Muscle layer of colon (tissue), 2 donors: ENCODE measurements around the gene SULT1C4.

Experiments used
- H3K27ac ChIP-seq: one replicate; pipeline ENCODE4 v1.7.0; 2013; ENCODE audit warnings: low read depth, mild to moderate bottlenecking, low read length, moderate library complexity
- H3K27me3 ChIP-seq, 2 donors: one replicate each; pipeline ENCODE4 v1.7.0; 2013; ENCODE audit warnings: low read length in 2 of 2, mild to moderate bottlenecking in 2 of 2; ENCODE audit not compliant: insufficient read depth in 2 of 2, control insufficient read depth in 1 of 2
- H3K36me3 ChIP-seq: one replicate; pipeline ENCODE4 v1.7.0; 2013; ENCODE audit warnings: mild to moderate bottlenecking, low read length; ENCODE audit not compliant: insufficient read depth
- H3K4me1 ChIP-seq: one replicate; pipeline ENCODE4 v1.7.0; 2013; ENCODE audit warnings: mild to moderate bottlenecking, low read length; ENCODE audit not compliant: insufficient read depth
- H3K4me3 ChIP-seq, 2 donors: one replicate each; pipeline ENCODE4 v1.7.0; 2013; ENCODE audit warnings: low read length in 2 of 2, low read depth in 1 of 2, mild to moderate bottlenecking in 1 of 2, moderate library complexity in 1 of 2
- H3K9ac ChIP-seq: one replicate; pipeline ENCODE4 v1.7.0; 2013; ENCODE audit warnings: low read length
- H3K9me3 ChIP-seq: one replicate; pipeline ENCODE4 v1.7.0; 2013; ENCODE audit warnings: mild to moderate bottlenecking, low read length
- donor health status: abdominal sarcoma.
- donor health status: Adenocarcinoma of cecum.

Gene SULT1C4

DNA sequence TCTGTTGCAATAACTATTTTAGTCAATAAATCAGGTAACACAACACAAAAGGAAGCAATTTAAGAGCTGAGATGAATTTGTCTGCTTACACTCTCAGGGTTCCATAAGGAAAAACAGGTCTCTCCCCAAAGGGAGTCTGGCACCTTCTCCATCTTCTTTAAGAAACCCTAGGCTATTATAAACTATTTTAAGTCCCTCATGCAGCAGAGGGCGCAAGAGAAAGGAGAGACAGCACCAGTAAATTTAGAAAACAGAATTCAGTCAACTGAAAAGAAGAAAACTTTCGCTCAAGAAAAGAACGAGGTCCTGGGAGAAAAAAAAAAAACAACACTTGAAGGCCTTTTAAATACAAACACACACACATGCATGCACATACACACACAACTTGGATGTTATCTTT is 19.1 kb downstream of the SULT1C4 start:
- Histone ChIP-seq H3K4me1 (no peaks in the 10 kb centered on the region), H3K27me3 (no peaks in the 10 kb centered on the region), H3K9me3 (peaks cover 11% of the 10 kb centered on the region), H3K9ac (no peak overlapping the region), H3K4me3 (no peak overlapping the region), H3K27ac (no peak overlapping the region), H3K36me3 (no peaks in the 10 kb centered on the region)

DNA sequence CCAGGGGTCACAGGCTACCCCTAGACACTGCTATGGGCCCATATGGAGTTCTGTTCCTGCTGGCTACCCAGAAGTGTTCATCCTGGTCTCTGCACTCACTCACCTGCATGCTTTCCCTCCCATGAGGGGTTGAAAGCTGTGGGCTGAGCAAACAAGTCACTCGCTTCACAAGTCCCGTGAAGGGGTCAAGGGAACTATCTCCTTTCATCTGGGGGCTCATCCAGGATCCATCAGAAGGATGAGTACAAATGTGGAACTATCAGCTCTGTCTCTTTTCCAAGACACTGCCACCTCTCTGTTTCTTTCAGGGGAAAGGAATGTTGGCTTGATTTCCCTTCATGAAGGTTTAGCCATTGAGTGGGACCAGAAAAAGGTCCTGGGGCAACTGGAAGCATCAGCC is 21.7 kb downstream of the SULT1C4 start:
- peaks cover 6% of the 10 kb centered on the region for H3K9me3 ChIP-seq
- H3K9ac ChIP-seq = no peak overlapping the region
- H3K4me1 ChIP-seq = no peaks in the 10 kb centered on the region
- H3K27me3 ChIP-seq = no peaks in the 10 kb centered on the region
- no peak overlapping the region for H3K27ac ChIP-seq
- no peaks in the 10 kb centered on the region for H3K36me3 ChIP-seq
- H3K4me3 ChIP-seq = no peak overlapping the region

- peaks cover 6% of the 10 kb centered on the region for H3K9me3 ChIP-seq
- H3K9ac ChIP-seq = no peak overlapping the region
- H3K27me3 ChIP-seq = no peaks in the 10 kb centered on the region
- H3K4me3 ChIP-seq = no peak overlapping the region
- H3K27ac ChIP-seq = no peak overlapping the region
- H3K4me1 ChIP-seq = no peaks in the 10 kb centered on the region
- no peaks in the 10 kb centered on the region for H3K36me3 ChIP-seq
Observed at GRCh38 chr2:108401800-108402199, 24.0 kb downstream of the SULT1C4 start.

DNA sequence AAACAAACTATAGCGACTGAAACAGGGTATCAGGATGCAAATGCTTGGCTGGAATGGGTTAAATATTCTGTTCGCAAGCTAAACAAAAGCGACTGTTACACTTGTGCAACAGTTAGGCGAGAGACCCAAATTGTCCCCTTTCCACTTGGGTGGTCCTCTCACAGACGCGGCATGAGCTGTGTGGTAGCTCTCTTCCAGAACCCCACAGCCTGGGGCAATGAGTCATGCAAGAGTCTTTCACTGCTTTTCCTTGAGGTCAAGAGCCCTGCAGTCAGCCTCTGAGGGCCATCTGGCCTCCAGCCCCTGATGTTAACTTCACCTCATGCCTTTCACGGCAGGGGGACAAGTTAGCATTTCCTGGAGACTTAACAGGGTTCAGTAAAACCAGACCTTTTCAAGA is 25.7 kb downstream of the SULT1C4 start:
- Histone ChIP-seq H3K4me3 (no peak overlapping the region), H3K9ac (no peak overlapping the region), H3K36me3 (no peaks in the 10 kb centered on the region), H3K9me3 (peaks cover 6% of the 10 kb centered on the region), H3K4me1 (no peaks in the 10 kb centered on the region), H3K27ac (no peak overlapping the region), H3K27me3 (no peaks in the 10 kb centered on the region)

- H3K4me1 ChIP-seq = no peaks in the 10 kb centered on the region
- no peaks in the 10 kb centered on the region for H3K27me3 ChIP-seq
- no peak overlapping the region for H3K9ac ChIP-seq
- no peak overlapping the region for H3K27ac ChIP-seq
- no peaks in the 10 kb centered on the region for H3K36me3 ChIP-seq
- no peaks in the 10 kb centered on the region for H3K9me3 ChIP-seq
- H3K4me3 ChIP-seq = no peak overlapping the region
Observed at GRCh38 chr2:108404784-108405397, 27.1 kb downstream of the SULT1C4 start.

- no peaks in the 10 kb centered on the region for H3K4me1 ChIP-seq
- H3K27me3 ChIP-seq = no peaks in the 10 kb centered on the region
- no peaks in the 10 kb centered on the region for H3K9me3 ChIP-seq
- no peak overlapping the region for H3K4me3 ChIP-seq
- H3K27ac ChIP-seq = no peak overlapping the region
- H3K36me3 ChIP-seq = no peaks in the 10 kb centered on the region
- no peak overlapping the region for H3K9ac ChIP-seq
Observed at GRCh38 chr2:108407864-108408729, 30.3 kb downstream of the SULT1C4 start.

GRCh38 chr2:108409768-108410167 is 32.0 kb downstream of the SULT1C4 start:
- Histone ChIP-seq H3K27me3 (no peaks in the 10 kb centered on the region), H3K9me3 (no peaks in the 10 kb centered on the region), H3K4me1 (no peaks in the 10 kb centered on the region), H3K27ac (no peak overlapping the region), H3K9ac (no peak overlapping the region), H3K36me3 (no peaks in the 10 kb centered on the region), H3K4me3 (no peak overlapping the region)

GRCh38 chr2:108412995-108413710 is 35.4 kb downstream of the SULT1C4 start:
- no peak overlapping the region for H3K9ac ChIP-seq
- H3K36me3 ChIP-seq = no peaks in the 10 kb centered on the region
- H3K27me3 ChIP-seq = no peaks in the 10 kb centered on the region
- H3K9me3 ChIP-seq = no peaks in the 10 kb centered on the region
- no peaks in the 10 kb centered on the region for H3K4me1 ChIP-seq
- H3K27ac ChIP-seq = no peak overlapping the region
- no peak overlapping the region for H3K4me3 ChIP-seq

- Histone ChIP-seq H3K4me3 (no peak overlapping the region), H3K9ac (no peak overlapping the region), H3K27ac (no peak overlapping the region), H3K36me3 (no peaks in the 10 kb centered on the region), H3K9me3 (no peaks in the 10 kb centered on the region), H3K4me1 (no peaks in the 10 kb centered on the region), H3K27me3 (no peaks in the 10 kb centered on the region)
Observed at GRCh38 chr2:108413711-108414095, 35.9 kb downstream of the SULT1C4 start.

GRCh38 chr2:108414256-108414876 is 36.6 kb downstream of the SULT1C4 start:
- Histone ChIP-seq H3K9me3 (no peaks in the 10 kb centered on the region), H3K36me3 (no peaks in the 10 kb centered on the region), H3K4me3 (no peak overlapping the region), H3K4me1 (no peaks in the 10 kb centered on the region), H3K27me3 (no peaks in the 10 kb centered on the region), H3K9ac (no peak overlapping the region), H3K27ac (no peak overlapping the region)

DNA sequence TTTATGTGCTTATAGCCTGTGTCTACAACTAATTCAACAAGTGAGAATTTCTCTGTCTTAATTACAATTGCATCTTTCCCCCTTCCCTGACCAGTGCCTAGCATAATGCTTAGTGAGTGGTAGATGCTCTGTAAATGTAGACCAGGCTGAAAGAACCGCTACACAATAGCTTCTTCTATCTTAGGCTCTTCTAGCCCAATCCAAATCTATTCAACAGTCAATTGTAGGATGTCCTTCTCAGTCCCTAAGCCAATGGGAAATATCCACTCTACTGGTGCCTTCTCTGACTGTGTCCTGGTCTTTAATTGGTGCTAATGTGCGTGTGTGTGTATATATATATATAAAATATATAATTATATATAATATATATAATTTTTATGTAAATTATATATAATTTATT is 37.2 kb downstream of the SULT1C4 start:
- no peaks in the 10 kb centered on the region for H3K27me3 ChIP-seq
- no peak overlapping the region for H3K9ac ChIP-seq
- no peak overlapping the region for H3K27ac ChIP-seq
- no peaks in the 10 kb centered on the region for H3K36me3 ChIP-seq
- H3K4me1 ChIP-seq = no peaks in the 10 kb centered on the region
- no peak overlapping the region for H3K4me3 ChIP-seq
- no peaks in the 10 kb centered on the region for H3K9me3 ChIP-seq
